Breast epithelium (tissue), 4 donors: Measurements from ENCODE around the gene KRTAP4-6. TPM values are rescaled to one million over a fixed set of nuclear protein-coding genes. Genes with fewer than 3 reads are reported as not detected.
"Not testable (repeated sequence)": the region's sequence is repeated elsewhere in the genome, so short reads cannot be mapped to it uniquely, and the experiment has no call there.

Experiments used
- DNase-seq, 2 donors: peaks; one replicate each; pipeline ENCODE4 v3.0.0-alpha.2; 2019; ENCODE audit warnings: low spot score in 2 of 2
- H3K27ac ChIP-seq, 2 donors: fragments of 200-600 bp; sonication (generic) in 1 of 2; one replicate each; pipeline ENCODE4 v1.5.1; 2016 to 2019; ENCODE audit warnings: mild to moderate bottlenecking in 1 of 2
- H3K27me3 ChIP-seq, 2 donors: fragments of 200-600 bp; sonication (generic) in 1 of 2; one replicate each; pipeline versions ENCODE4 v1.5.1 to v1.6.0; 2017 to 2019; ENCODE audit warnings: control low read depth in 1 of 2, mild to moderate bottlenecking in 1 of 2
- H3K36me3 ChIP-seq: fragments of 200-600 bp; one replicate; pipeline ENCODE4 v1.5.1; 2019
- H3K4me1 ChIP-seq, 2 donors: fragments of 200-600 bp; sonication (generic); one replicate each; pipeline ENCODE4 v1.5.1; 2016 to 2019; ENCODE audit warnings: control low read depth in 1 of 2
- H3K4me3 ChIP-seq, 3 donors: fragments of 200-600 bp; sonication (generic); 1 replicate in 2 of 3; 2 replicates in 1 of 3; pipeline ENCODE4 v1.5.1; 2016 to 2019; ENCODE audit warnings: mild to moderate bottlenecking in 3 of 3, moderate library complexity in 2 of 3
- H3K9me3 ChIP-seq, 2 donors: fragments of 200-600 bp; sonication (generic) in 1 of 2; one replicate each; pipeline ENCODE4 v1.5.1; 2016 to 2019; ENCODE audit warnings: control low read depth in 1 of 2
- CTCF ChIP-seq, 3 donors: fragments of 450-650 bp; IDR thresholded peaks; one replicate each; pipeline ENCODE4 v1.5.1; 2016 to 2017; ENCODE audit warnings: antibody characterized with exemption in 3 of 3, mild to moderate bottlenecking in 3 of 3, moderate library complexity in 3 of 3
- POLR2A ChIP-seq: fragments of 450-650 bp; IDR thresholded peaks from one replicate; pipeline ENCODE4 v1.6.1; 2016; ENCODE audit warnings: antibody characterized with exemption, mild to moderate bottlenecking, moderate library complexity
- POLR2AphosphoS5 ChIP-seq, 3 donors: sonication (generic); formaldehyde crosslinking; IDR thresholded peaks; one replicate each; pipeline ENCODE4 v1.6.1; 2017; ENCODE audit warnings: antibody characterized with exemption in 3 of 3
- intact Hi-C: fragments of 100-400 bp; cut with DNase I; formaldehyde crosslinking; loops from one replicate; pipeline ENCODE4 v1.15.1; 2023; ENCODE audit warnings: low total_unique reads
- total RNA-seq, 3 donors: library from RNA; depleted of rRNA; stranded (reverse); fragments of >200 nt; gene quantifications; one replicate each; pipeline ENCODE4 v1.1.0, GENCODE V29; 2016

KRTAP4-6 gene
- total RNA-seq, 3 donors from 2014 or later = not detected

GRCh38 chr17:41168121-41168520 is 27.8 kb upstream of the KRTAP4-6 start, which contains the start of gene KRTAP4-3:
TSS of gene KRTAP4-3 (minus strand) at chr17:41168221. CDS start at chr17:41168172, 49 bp downstream.
- no peaks in the 10 kb centered on the region for H3K4me1 ChIP-seq
- intact Hi-C loops = no loop called here
- no peaks in the 10 kb centered on the region for H3K36me3 ChIP-seq
- no peaks in the 10 kb centered on the region for H3K27me3 ChIP-seq
- H3K4me3 ChIP-seq = no peak within 1 kb of the TSS
- H3K27ac ChIP-seq = no peak within 1 kb of the TSS
- TF ChIP-seq POLR2AphosphoS5 (IDR thresholded peaks at IDR 0.05) = no peak
- no peak for TF ChIP-seq CTCF (IDR thresholded peaks at IDR 0.05)
- TF ChIP-seq POLR2A = no peak
- H3K9me3 ChIP-seq = no peaks in the 10 kb centered on the region
- DNase-seq = no peak

- intact Hi-C loops = no loop called here
- DNase-seq = no peak
- no peaks in the 10 kb centered on the region for H3K27me3 ChIP-seq
- H3K36me3 ChIP-seq = no peaks in the 10 kb centered on the region
- no peaks in the 10 kb centered on the region for H3K9me3 ChIP-seq
- H3K27ac ChIP-seq = no peak overlapping the region
- H3K4me1 ChIP-seq = no peaks in the 10 kb centered on the region
- TF ChIP-seq CTCF (IDR thresholded peaks at IDR 0.05) (no peak), POLR2AphosphoS5 (IDR thresholded peaks at IDR 0.05) (no peak)
- H3K4me3 ChIP-seq = no peak overlapping the region
Measured at GRCh38 chr17:41167561-41167960, 27.2 kb upstream of the KRTAP4-6 start.

GRCh38 chr17:41163828-41164227 is 23.5 kb upstream of the KRTAP4-6 start:
- intact Hi-C loops = no loop called here
- Histone ChIP-seq H3K4me3 (no peak overlapping the region), H3K9me3 (no peaks in the 10 kb centered on the region), H3K4me1 (no peaks in the 10 kb centered on the region), H3K36me3 (no peaks in the 10 kb centered on the region), H3K27ac (no peak overlapping the region), H3K27me3 (no peaks in the 10 kb centered on the region)
- no peak for DNase-seq
- TF ChIP-seq POLR2A (no peak), POLR2AphosphoS5 (IDR thresholded peaks at IDR 0.05) (no peak), CTCF (IDR thresholded peaks at IDR 0.05) (no peak)

GRCh38 chr17:41160648-41161047 is 20.3 kb upstream of the KRTAP4-6 start, which contains the start of gene KRTAP4-4:
TSS of gene KRTAP4-4 (minus strand) at chr17:41160748. CDS start at chr17:41160691, 57 bp downstream.
- Histone ChIP-seq H3K27ac (no peak within 1 kb of the TSS), H3K36me3 (no peaks in the 10 kb centered on the region), H3K4me1 (no peaks in the 10 kb centered on the region), H3K9me3 (no peaks in the 10 kb centered on the region), H3K27me3 (no peaks in the 10 kb centered on the region), H3K4me3 (no peak within 1 kb of the TSS)
- DNase-seq = no peak
- intact Hi-C loops = no loop called here
- TF ChIP-seq CTCF (IDR thresholded peaks at IDR 0.05) = no peak
- no peak for TF ChIP-seq POLR2AphosphoS5 (IDR thresholded peaks at IDR 0.05)
- no peak for TF ChIP-seq POLR2A

- DNase-seq, intact Hi-C loops: not testable (repeated sequence)
Measured at GRCh38 chr17:41160190-41160589, 19.8 kb upstream of the KRTAP4-6 start.

GRCh38 chr17:41153856-41154255 is 13.5 kb upstream of the KRTAP4-6 start:
- H3K27me3 ChIP-seq = no peaks in the 10 kb centered on the region
- no peaks in the 10 kb centered on the region for H3K9me3 ChIP-seq
- H3K4me1 ChIP-seq = no peaks in the 10 kb centered on the region
- no peak overlapping the region for H3K4me3 ChIP-seq
- intact Hi-C loops = no loop called here
- TF ChIP-seq POLR2A (no peak), POLR2AphosphoS5 (IDR thresholded peaks at IDR 0.05) (no peak), CTCF (IDR thresholded peaks at IDR 0.05) (no peak)
- H3K27ac ChIP-seq = no peak overlapping the region
- DNase-seq = no peak
- no peaks in the 10 kb centered on the region for H3K36me3 ChIP-seq

More at GRCh38 chr17:41160190-41160589, 19.8 kb upstream of the KRTAP4-6 start:
- not testable (repeated sequence) for H3K4me3 ChIP-seq, H3K9me3 ChIP-seq, H3K36me3 ChIP-seq, H3K27me3 ChIP-seq, H3K27ac ChIP-seq, H3K4me1 ChIP-seq
